Loucy (cell line): ENCODE results near the gene ENTREP1.

Experiments
- CTCF ChIP-seq: fragments of 200-600 bp; sonication (generic); conservative IDR thresholded peaks from 2 replicates; pipeline ENCODE4 v1.5.1; 2014; ENCODE audit warnings: mild to moderate bottlenecking, antibody characterized with exemption, low read length
- EZH2phosphoT487 ChIP-seq: fragments of 200-600 bp; IDR thresholded peaks from 2 replicates; pipeline ENCODE4 v1.6.1; 2018; ENCODE audit warnings: antibody characterized with exemption, mild to moderate bottlenecking, moderate library complexity, borderline replicate concordance

DNA sequence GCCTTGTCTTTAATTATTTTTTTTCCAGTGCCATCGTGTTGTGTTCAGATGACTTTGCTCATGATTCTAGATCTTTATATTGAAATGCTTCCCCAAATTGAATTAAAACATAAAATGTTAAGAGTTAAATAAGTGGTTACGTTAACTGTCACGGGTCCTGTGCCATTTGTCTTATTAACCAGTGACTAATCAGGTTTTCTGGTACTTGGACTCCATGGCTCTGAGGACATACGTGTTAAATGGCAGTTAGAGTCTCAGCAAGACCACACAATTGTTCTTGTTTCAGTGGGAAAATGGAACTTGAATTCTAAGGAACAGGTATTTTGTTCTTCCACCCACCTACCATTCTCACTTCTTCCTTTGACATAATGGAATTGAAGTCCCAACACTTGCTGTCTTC is 32.8 kb downstream of the ENTREP1 start:
- TF ChIP-seq CTCF (no peak), EZH2phosphoT487 (no peak)
